Gastrocnemius medialis (tissue), 4 donors: ENCODE results near the gene OAS3.

Source experiments
- CTCF ChIP-seq, 5 experiments: fragments of 450-650 bp in 3 of 5; fragments of 200-600 bp in 2 of 5; sonication (generic) in 2 of 5; IDR thresholded peaks in 4 of 5; conservative IDR thresholded peaks in 1 of 5; 1 replicate in 4 of 5; 2 replicates in 1 of 5; pipeline ENCODE4 v1.5.1; 2016 to 2019; ENCODE audit warnings: antibody characterized with exemption in 5 of 5, mild to moderate bottlenecking in 3 of 5, moderate library complexity in 3 of 5
- POLR2A ChIP-seq, 2 donors: fragments of 450-650 bp; IDR thresholded peaks; one replicate each; pipeline ENCODE4 v1.6.1; 2017; ENCODE audit warnings: antibody characterized with exemption in 2 of 2, mild to moderate bottlenecking in 2 of 2, moderate library complexity in 2 of 2

- no peak for TF ChIP-seq CTCF (IDR thresholded peaks at IDR 0.05 in 4 of 5, conservative IDR thresholded peaks at IDR 0.05 in 1 of 5)
- no peak for TF ChIP-seq POLR2A (IDR thresholded peaks at IDR 0.05)
Measured at GRCh38 chr12:113002155-113002554, 63.9 kb downstream of the OAS3 start.
